H9 (cell line): ENCODE results near the gene PTH2R. TPM values are rescaled to one million over a fixed set of nuclear protein-coding genes. Genes with fewer than 3 reads are reported as not detected.
"Not testable (repeated sequence)": the region's sequence is repeated elsewhere in the genome, so short reads cannot be mapped to it uniquely, and the experiment has no call there.

ENCODE experiments used
- DNase-seq: peaks from one replicate; pipeline ENCODE4 v3.0.0-alpha.2; 2017
- H2AFZ ChIP-seq: one replicate; pipeline ENCODE4 v1.6.1; 2013; ENCODE audit warnings: mild to moderate bottlenecking, low read length, control low read depth, moderate library complexity
- H2AK5ac ChIP-seq: 2 replicates; pipeline ENCODE4 v1.6.1; 2013; ENCODE audit warnings: low read length, control low read depth, mixed read lengths; ENCODE audit not compliant: insufficient read length
- H2BK120ac ChIP-seq: one replicate; pipeline ENCODE4 v1.6.1; 2013; ENCODE audit warnings: low read depth, mild to moderate bottlenecking, low read length, control low read depth, inconsistent platforms; ENCODE audit not compliant: poor library complexity, severe bottlenecking
- H2BK12ac ChIP-seq: 2 replicates; pipeline ENCODE4 v1.6.1; 2013; ENCODE audit warnings: low read length, control low read depth, mixed read lengths, low read depth; ENCODE audit not compliant: insufficient read length
- H2BK15ac ChIP-seq: 2 replicates; pipeline ENCODE4 v1.6.1; 2013; ENCODE audit warnings: low read depth, low read length, control low read depth
- H2BK20ac ChIP-seq: one replicate; pipeline ENCODE4 v1.6.1; 2013; ENCODE audit warnings: low read depth, mild to moderate bottlenecking, low read length, control low read depth, inconsistent platforms; ENCODE audit not compliant: poor library complexity, severe bottlenecking
- H2BK5ac ChIP-seq: 2 replicates; pipeline ENCODE4 v1.6.1; 2013; ENCODE audit warnings: low read length, control low read depth, mixed read lengths; ENCODE audit not compliant: insufficient read length
- H3K14ac ChIP-seq: 2 replicates; pipeline ENCODE4 v1.6.1; 2013; ENCODE audit warnings: low read length, control low read depth; ENCODE audit not compliant: insufficient read depth
- H3K18ac ChIP-seq: 2 replicates; pipeline ENCODE4 v1.6.1; 2013; ENCODE audit warnings: low read depth, mild to moderate bottlenecking, mixed read lengths, low read length, control low read depth; ENCODE audit not compliant: insufficient read length
- H3K23ac ChIP-seq: 2 replicates; pipeline ENCODE4 v1.6.1; 2013; ENCODE audit warnings: low read length, control low read depth, mixed read lengths, low read depth; ENCODE audit not compliant: insufficient read length
- H3K23me2 ChIP-seq: 2 replicates; pipeline ENCODE4 v1.6.1; 2013; ENCODE audit warnings: low read depth, mild to moderate bottlenecking, mixed read lengths, low read length, control low read depth; ENCODE audit not compliant: insufficient read length, poor library complexity, severe bottlenecking
- H3K27ac ChIP-seq: 2 replicates; pipeline ENCODE4 v1.5.1; 2013; ENCODE audit warnings: low read length, control low read depth, mixed read lengths, low read depth; ENCODE audit not compliant: insufficient read length
- H3K27me3 ChIP-seq: 2 replicates; pipeline ENCODE4 v1.6.1; 2013; ENCODE audit warnings: low read length, control low read depth, inconsistent platforms; ENCODE audit not compliant: insufficient read depth
- H3K4ac ChIP-seq: 2 replicates; pipeline ENCODE4 v1.6.1; 2013; ENCODE audit warnings: low read depth, mild to moderate bottlenecking, control low read depth, inconsistent platforms, low read length, moderate library complexity
- H3K4me1 ChIP-seq: 2 replicates; pipeline ENCODE4 v1.6.1; 2013; ENCODE audit warnings: low read length, control low read depth, inconsistent platforms; ENCODE audit not compliant: insufficient read depth
- H3K4me2 ChIP-seq: 2 replicates; pipeline ENCODE4 v1.6.1; 2013; ENCODE audit warnings: low read length, control low read depth, mixed read lengths; ENCODE audit not compliant: insufficient read length, insufficient read depth
- H3K56ac ChIP-seq: 2 replicates; pipeline ENCODE4 v1.6.1; 2013; ENCODE audit warnings: low read depth, mild to moderate bottlenecking, mixed read lengths, low read length, control low read depth; ENCODE audit not compliant: insufficient read length
- H3K79me1 ChIP-seq: 2 replicates; pipeline ENCODE4 v1.6.1; 2013; ENCODE audit warnings: low read depth, mild to moderate bottlenecking, moderate library complexity, low read length, control low read depth, inconsistent platforms; ENCODE audit not compliant: insufficient read depth, poor library complexity, severe bottlenecking
- H3K79me2 ChIP-seq: 2 replicates; pipeline ENCODE4 v1.6.1; 2013; ENCODE audit warnings: low read length, control low read depth, inconsistent platforms; ENCODE audit not compliant: insufficient read depth
- H3K9ac ChIP-seq: 2 replicates; pipeline ENCODE4 v1.6.1; 2013; ENCODE audit warnings: low read length, control low read depth, mixed read lengths; ENCODE audit not compliant: insufficient read length; ENCODE audit errors: extremely low read depth
- H3K9me3 ChIP-seq: one replicate; pipeline ENCODE4 v1.6.1; 2013; ENCODE audit warnings: low read depth, low read length, inconsistent platforms; ENCODE audit not compliant: control insufficient read depth
- H3T11ph ChIP-seq: one replicate; pipeline ENCODE4 v1.6.1; 2013; ENCODE audit warnings: mild to moderate bottlenecking, low read length, control low read depth, inconsistent platforms
- H4K20me1 ChIP-seq: one replicate; pipeline ENCODE4 v1.6.1; 2013; ENCODE audit not compliant: control insufficient read depth, insufficient read length, insufficient read depth
- H4K5ac ChIP-seq: 2 replicates; pipeline ENCODE4 v1.6.1; 2013; ENCODE audit warnings: low read depth, mild to moderate bottlenecking, mixed read lengths, low read length, control low read depth; ENCODE audit not compliant: insufficient read length
- H4K8ac ChIP-seq: replicated peaks from 2 replicates; pipeline ENCODE4 v1.6.1; 2013; ENCODE audit warnings: low read length, control low read depth, mixed read lengths, low read depth; ENCODE audit not compliant: insufficient read length
- H4K91ac ChIP-seq: 2 replicates; pipeline ENCODE4 v1.6.1; 2013; ENCODE audit warnings: low read depth, mild to moderate bottlenecking, moderate library complexity, mixed read lengths, low read length, control low read depth; ENCODE audit not compliant: insufficient read length
- H3K27ac Mint-ChIP-seq, 3 experiments: 2 replicates in 2 of 3; 3 replicates in 1 of 3; pipeline ENCODE4 v1.8.0; 2020 to 2021; ENCODE audit warnings: mixed read lengths in 3 of 3, mild to moderate bottlenecking in 1 of 3, moderate library complexity in 1 of 3
- H3K27me3 Mint-ChIP-seq: 2 replicates; pipeline ENCODE4 v1.8.0; 2021; ENCODE audit warnings: low read depth, mild to moderate bottlenecking, moderate library complexity, mixed read lengths
- H3K36me3 Mint-ChIP-seq, 3 experiments: 2 replicates in 2 of 3; 3 replicates in 1 of 3; pipeline ENCODE4 v1.8.0; 2020 to 2021; ENCODE audit warnings: low read depth in 3 of 3, mixed read lengths in 3 of 3; ENCODE audit not compliant: insufficient read depth in 1 of 3
- H3K4me1 Mint-ChIP-seq, 2 experiments: 2 replicates each; pipeline ENCODE4 v1.8.0; 2020; ENCODE audit warnings: mixed read lengths in 2 of 2
- H3K4me3 Mint-ChIP-seq, 2 experiments: 2 replicates in 1 of 2; 3 replicates in 1 of 2; pipeline ENCODE4 v1.8.0; 2020 to 2021; ENCODE audit warnings: mild to moderate bottlenecking in 2 of 2, mixed read lengths in 2 of 2, moderate library complexity in 1 of 2
- H3K9me3 Mint-ChIP-seq, 2 experiments: 2 replicates in 1 of 2; 3 replicates in 1 of 2; pipeline ENCODE4 v1.8.0; 2020; ENCODE audit warnings: mild to moderate bottlenecking in 2 of 2, mixed read lengths in 2 of 2, moderate library complexity in 1 of 2
- CTCF ChIP-seq: fragments of 200-600 bp; sonication (generic); conservative IDR thresholded peaks from 3 replicates; pipeline ENCODE4 v1.8.0; 2021; ENCODE audit warnings: antibody characterized with exemption, mild to moderate bottlenecking
- WGBS: extraction: QIAGEN DNeasy Blood & Tissue Kit; methylation state at CpG from one replicate; pipeline ENCODE4 v1.1.7; 2013; ENCODE audit warnings: missing lambda C conversion rate, low lambda C conversion rate, mixed read lengths; ENCODE audit not compliant: insufficient read length; ENCODE audit errors: extremely low coverage; 5-methylcytosine and 5-hydroxymethylcytosine counted together
- total RNA-seq: library from RNA; stranded (reverse); gene quantifications from 2 replicates; pipeline ENCODE4 v1.2.1, GENCODE V29; 2021

PTH2R gene
- total RNA-seq, 1 experiment from 2014 or later: 0.20 TPM

- peaks cover 21 to 27% of the 10 kb centered on the region in 2 experiments for H3K9me3 Mint-ChIP-seq
- H3K4ac ChIP-seq: no peak overlapping the region
- no peak overlapping the region for H3K27ac ChIP-seq
- H3K4me2 ChIP-seq: no peak overlapping the region
- H2BK15ac ChIP-seq: no peak overlapping the region
- no peaks in the 10 kb centered on the region for H3K79me1 ChIP-seq
- H3K27me3 ChIP-seq: no peaks in the 10 kb centered on the region
- no peak for TF ChIP-seq CTCF
- no peak overlapping the region for H3K9ac ChIP-seq
- no CpG with 5 or more reads among the region's 1 CpG for WGBS
- H3K36me3 Mint-ChIP-seq: peaks cover 14 to 19% (median 15%) of the 10 kb centered on the region in 3 experiments
- no peak overlapping the region for H3K23ac ChIP-seq
- H2BK12ac ChIP-seq: no peak overlapping the region
- no peak overlapping the region for H2BK120ac ChIP-seq
- no peaks in the 10 kb centered on the region for H3K4me1 Mint-ChIP-seq
- no peaks in the 10 kb centered on the region for H3K23me2 ChIP-seq
- no peak overlapping the region for H2BK20ac ChIP-seq
- no peak overlapping the region for H4K5ac ChIP-seq
- no peaks in the 10 kb centered on the region for H3K79me2 ChIP-seq
- H3K27me3 Mint-ChIP-seq: no peaks in the 10 kb centered on the region; the same call in none of the 2 replicates
- H4K8ac ChIP-seq: no peak overlapping the region
- no peak overlapping the region for H3K4me3 Mint-ChIP-seq
- no peak for DNase-seq
- H2AFZ ChIP-seq: no peak overlapping the region
- H3K9me3 ChIP-seq: peaks cover 4% of the 10 kb centered on the region
- no peak overlapping the region for H3K56ac ChIP-seq
- H3K4me1 ChIP-seq: no peaks in the 10 kb centered on the region
- no peak overlapping the region for H3K27ac Mint-ChIP-seq
- H3K18ac ChIP-seq: no peak overlapping the region
- H4K91ac ChIP-seq: no peak overlapping the region
- no peak overlapping the region for H2BK5ac ChIP-seq
- no peaks in the 10 kb centered on the region for H4K20me1 ChIP-seq
- H2AK5ac ChIP-seq: no peak overlapping the region
- no peak overlapping the region for H3T11ph ChIP-seq
- no peak overlapping the region for H3K14ac ChIP-seq
Measured at GRCh38 chr2:208515099-208515498, 108.5 kb downstream of the PTH2R start.

GRCh38 chr2:208523069-208523468, 116.5 kb downstream of the PTH2R start:
- not testable (repeated sequence) for H3K4me1 ChIP-seq
- H3K9me3 Mint-ChIP-seq: peaks cover 36 to 41% of the 10 kb centered on the region in 2 experiments

More at GRCh38 chr2:208523069-208523468, 116.5 kb downstream of the PTH2R start:
- not testable (repeated sequence) for H3K4me1 Mint-ChIP-seq, H3K27me3 Mint-ChIP-seq, H2AFZ ChIP-seq, DNase-seq, H3K4me3 Mint-ChIP-seq, H3K4me2 ChIP-seq, H3K27me3 ChIP-seq, H3K14ac ChIP-seq, H3K9ac ChIP-seq, H3K23me2 ChIP-seq, H3K79me1 ChIP-seq, H3K27ac Mint-ChIP-seq, H2BK12ac ChIP-seq, H3K18ac ChIP-seq, H3K4ac ChIP-seq, H3K9me3 ChIP-seq, H4K91ac ChIP-seq, H2BK15ac ChIP-seq, H2BK20ac ChIP-seq, H2BK120ac ChIP-seq, H3T11ph ChIP-seq, H3K27ac ChIP-seq, H4K5ac ChIP-seq, H3K56ac ChIP-seq, H2AK5ac ChIP-seq, H4K20me1 ChIP-seq, H3K23ac ChIP-seq, H2BK5ac ChIP-seq, H3K79me2 ChIP-seq, H4K8ac ChIP-seq
- peaks cover 2 to 47% (median 14%) of the 10 kb centered on the region in 3 experiments for H3K36me3 Mint-ChIP-seq
